Middle frontal gyrus (tissue), 1 donor: ENCODE results near the gene TNK1.
"Not testable (repeated sequence)": the region's sequence is repeated elsewhere in the genome, so short reads cannot be mapped to it uniquely, and the experiment has no call there.

Source experiments
- DNase-seq: peaks from one replicate; pipeline ENCODE4 v3.0.0-alpha.2; 2015; ENCODE audit warnings: low spot score; ENCODE audit errors: extremely low spot score

Gene TNK1

DNA sequence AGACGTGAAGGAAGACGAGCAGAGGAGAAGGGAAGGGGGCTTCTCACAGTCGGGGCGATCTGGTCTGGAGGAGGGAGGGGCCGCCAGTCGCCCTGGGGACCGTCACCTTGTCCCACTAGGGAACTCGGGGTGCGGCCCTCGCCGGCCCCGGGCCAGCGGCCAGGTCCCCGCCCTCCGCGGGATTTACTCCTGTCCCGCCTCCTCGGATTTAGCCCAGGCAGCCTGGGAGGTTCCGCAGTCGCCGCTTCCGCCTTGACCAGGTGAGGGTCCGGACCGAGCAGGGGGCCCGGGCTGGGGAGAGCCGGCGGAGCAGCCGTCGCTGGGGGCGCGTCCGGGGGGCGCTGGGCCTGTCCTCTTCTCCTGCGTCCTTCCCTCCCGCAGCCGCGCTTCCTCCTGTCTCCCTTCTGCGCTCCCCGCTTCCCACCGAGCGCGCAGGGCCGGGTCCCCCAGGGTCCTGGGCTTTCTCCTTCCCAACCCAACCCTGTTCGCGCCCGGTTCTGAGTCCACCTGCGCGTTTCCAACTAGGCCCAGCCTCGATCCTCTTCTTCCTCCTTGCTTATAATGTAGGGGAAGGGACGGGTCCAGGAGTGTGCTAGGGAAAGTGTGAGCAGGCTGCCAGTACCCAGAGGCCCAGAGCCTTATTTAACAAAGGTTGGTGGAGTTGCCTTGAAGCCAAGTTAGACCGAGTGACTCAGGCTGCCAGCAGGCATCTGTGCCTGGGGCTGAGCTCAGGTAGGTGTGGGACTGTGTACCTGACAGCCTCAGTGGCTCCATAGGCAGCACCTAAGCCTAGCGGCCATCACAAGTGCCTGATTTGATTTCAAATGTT, at the start of gene TNK1:
Gene TNK1 (plus strand): TSS at position 235 of the 829 bp plus-strand sequence. CDS start 1,838 bp downstream, outside the sequence.
- no peak for DNase-seq

DNA sequence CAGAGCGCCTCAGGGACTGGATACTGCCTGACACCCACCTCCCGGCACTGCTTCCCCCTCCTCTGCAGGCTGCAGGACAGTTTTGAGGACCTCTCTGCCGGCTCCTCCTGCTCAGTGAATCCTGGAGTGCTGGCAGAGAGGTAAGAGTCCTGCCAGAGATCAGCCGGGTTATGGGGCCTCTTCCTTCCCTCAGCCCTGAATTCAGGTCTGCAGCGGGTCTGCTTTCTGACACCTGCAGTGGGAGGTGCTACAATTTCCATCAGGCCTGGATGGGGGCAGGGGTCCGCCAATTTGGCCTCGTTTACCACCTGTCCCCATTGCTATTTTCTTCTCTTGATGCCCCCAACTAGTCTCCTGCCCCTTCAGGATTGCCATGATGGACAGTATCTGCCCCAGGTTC, 48.8 kb upstream of the TNK1 start:
- no peak for DNase-seq

DNA sequence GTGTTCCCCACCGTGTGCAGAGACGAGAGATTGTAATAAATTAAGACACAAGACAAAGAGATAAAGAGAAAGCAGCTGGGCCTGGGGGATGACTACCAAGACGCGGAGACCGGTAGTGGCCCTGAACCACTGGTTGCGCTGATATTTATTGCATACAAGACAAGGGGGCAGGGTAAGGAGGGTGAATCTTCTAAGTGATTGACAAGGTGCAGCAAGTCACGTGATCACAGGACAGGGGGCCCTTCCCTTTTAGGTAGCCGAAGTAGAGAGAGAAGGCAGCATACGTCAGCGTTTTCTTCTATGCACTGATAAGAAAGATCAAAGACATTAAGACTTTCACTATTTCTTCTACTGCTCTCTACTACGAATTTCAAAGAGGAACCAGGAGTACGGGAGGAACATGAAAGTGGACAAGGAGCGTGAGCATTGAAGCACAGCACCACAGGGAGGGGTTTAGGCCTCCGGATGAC, 48.3 kb upstream of the TNK1 start:
- DNase-seq = not testable (repeated sequence)

- DNase-seq = no peak
Observed at GRCh38 chr17:7334938-7335538, 45.9 kb upstream of the TNK1 start.

DNA sequence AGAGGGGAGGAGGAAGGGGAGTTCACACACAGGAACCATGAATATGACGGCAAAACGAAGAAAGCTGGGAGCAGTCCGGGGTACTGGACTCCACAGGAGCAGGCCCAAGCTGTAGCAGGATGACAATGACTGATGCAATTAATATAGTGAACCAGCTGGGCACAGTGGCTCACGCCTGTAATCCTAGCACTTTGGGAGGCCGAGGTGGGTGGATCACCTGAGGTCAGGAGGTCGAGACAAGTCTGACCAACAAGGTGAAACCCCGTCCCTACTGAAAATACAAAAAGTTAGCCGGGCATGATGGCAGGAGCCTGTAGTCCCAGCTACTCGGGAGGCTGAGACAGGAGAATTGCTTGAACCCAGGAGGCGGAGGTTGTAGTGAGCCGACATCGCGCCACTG, 45.1 kb upstream of the TNK1 start:
- DNase-seq = not testable (repeated sequence)

DNA sequence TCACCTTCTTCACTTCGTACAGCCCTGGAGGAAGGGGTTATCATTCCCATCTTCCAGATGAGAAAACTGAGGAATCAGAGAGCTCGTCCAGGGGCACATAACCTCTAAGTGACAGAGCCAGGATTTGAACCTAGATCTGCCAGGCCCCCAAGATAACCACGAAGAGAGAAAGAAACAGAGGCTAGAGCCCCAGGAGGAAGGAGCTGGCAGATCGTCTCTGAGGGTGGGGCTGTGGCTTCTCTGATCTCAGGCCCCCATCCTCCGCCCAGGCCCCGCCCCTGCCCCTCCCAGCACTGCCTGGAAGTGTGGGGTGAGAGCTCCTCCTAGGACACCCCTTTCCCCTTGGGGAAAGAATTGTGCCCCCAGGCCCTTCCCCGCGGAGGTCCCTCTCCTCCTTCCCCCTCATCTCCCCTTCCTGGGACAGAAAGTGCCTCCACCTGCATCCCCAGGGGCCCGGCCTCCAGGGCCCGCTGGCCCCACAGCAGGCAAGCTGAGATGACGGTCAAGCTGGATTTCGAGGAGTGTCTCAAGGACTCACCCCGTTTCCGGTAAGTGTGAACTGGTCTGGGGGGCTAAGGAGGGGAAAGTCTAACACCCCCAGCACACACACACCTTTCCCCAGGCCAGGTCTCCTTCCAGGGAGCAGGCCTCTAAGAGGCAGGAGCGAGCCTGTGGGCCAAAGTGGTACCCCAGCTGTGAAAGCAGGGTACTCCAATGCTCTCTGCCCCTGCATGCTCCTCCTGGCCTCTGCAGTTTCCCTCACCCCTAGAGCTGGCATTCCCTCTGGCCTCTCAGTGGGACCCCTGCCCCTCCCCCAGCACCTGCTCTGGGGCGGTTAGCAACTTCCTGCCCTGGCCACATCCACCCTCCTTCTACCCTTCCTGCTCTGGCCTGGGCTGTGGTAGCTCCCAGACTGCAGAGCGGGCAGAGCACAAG, 44.4 kb upstream of the TNK1 start, which contains the start of gene ACAP1:
Gene ACAP1 (plus strand): TSS at position 290 of the 936 bp plus-strand sequence. CDS start 206 bp downstream, at position 496.
- no peak for DNase-seq

GRCh38 chr17:7337600-7337999, 43.3 kb upstream of the TNK1 start:
- DNase-seq = not testable (repeated sequence)

DNA sequence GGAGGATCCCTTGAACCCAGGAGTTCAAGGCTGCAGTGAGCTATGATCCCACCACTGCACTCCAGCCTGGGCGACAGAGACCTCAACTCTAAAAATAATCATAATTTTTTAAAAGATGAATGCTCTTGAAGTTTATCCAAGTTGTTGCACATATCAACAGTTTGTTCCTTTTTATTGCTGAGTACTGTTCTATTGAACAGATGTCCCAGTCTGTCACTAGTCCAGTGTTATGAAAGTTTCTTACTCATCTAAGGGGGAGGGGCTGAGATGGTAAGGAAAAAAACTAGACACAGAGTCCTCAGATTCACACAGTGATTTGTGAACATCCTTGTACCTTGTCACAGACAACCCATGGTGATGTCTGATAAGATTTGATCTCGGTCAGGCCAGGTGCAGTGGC, 40.7 kb upstream of the TNK1 start:
- no peak for DNase-seq

DNA sequence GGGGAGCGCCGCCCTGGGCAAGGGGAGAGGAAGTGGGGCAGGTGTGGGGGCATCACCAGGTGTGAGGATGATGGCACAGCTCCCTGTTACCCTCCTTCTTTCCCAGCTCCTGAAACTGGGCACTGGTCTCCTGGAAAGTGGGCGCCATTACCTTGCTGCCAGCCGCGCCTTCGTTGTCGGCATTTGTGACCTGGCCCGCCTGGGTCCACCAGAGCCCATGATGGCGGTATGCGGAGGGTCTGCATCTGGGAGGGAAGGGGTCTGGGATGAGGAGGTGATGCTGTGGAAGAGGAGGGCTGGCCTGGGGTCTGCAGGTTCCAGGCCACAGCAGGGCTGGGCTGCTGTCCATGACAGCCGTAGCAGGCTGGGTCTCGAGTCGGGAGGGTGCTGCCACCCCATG, 39.0 kb upstream of the TNK1 start:
- DNase-seq = no peak

- DNase-seq = no peak
Observed at GRCh38 chr17:7343250-7343649, 37.6 kb upstream of the TNK1 start.

GRCh38 chr17:7346761-7347614, 33.9 kb upstream of the TNK1 start:
- DNase-seq = no peak

DNA sequence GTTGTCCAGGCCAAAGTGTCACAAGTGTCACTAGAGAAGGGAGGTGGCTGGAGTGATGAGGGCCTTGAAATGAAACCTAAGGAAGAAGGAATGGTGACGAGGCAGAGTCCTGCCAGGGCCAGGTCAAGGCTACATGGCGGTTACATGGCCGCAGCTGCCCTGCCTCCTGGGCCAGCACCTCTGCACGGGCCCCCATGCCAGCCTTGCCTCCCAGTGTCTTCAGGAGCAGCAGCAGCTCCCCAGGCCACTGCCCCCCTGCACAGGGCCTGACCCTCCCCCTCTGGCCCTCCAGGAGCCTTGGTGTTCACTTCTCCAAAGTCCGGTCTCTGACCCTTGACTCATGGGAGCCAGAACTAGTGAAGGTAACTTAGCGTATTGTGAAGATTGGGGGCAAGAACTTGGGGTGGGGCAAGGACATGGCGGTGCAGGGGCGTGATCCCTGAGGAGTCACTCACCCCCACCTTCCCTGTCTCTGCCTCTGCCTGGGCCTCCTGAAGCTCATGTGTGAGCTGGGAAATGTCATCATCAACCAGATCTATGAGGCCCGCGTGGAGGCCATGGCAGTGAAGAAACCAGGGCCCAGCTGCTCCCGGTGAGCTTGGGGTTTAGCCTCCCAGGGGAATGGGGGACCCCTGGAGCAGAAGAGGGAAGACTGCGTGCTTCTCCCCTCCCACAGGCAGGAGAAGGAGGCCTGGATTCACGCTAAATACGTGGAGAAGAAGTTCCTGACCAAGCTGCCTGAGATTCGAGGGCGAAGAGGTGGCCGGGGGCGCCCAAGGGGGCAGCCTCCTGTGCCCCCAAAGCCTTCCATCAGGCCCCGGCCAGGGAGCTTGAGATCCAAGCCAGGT, 33.0 kb upstream of the TNK1 start:
- DNase-seq = no peak

DNA sequence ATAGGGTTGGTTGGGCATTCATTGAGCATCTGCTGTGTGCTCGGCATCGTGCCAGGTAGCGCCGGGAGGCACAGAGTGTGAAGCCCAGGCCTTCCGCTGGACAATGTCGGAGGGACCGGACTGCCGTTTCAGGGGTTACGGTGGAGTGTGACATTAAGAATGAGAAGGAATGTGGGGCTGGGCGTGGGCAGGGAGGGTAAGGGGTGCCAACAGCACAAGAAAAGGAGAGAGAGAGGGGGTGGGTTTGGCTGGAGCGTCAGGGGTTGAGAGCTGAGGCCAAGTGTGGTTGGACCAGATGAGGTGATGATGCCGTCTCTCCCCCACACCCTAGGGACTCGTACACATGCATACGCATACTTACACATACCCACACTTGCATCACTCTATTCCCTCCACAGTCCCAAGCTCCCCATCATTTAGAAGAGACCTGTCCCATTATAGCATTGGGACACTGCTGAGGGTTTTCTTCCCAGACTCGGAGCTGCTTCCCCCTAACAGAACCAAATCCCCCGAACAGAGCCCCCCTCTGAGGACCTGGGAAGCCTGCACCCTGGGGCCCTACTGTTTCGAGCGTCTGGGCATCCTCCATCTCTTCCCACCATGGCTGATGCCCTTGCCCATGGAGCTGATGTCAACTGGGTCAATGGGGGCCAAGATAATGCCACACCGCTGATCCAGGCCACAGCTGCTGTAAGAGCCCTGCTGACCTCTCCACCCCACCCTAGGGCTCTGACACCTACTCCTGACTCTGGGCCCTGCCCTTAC, 32.2 kb upstream of the TNK1 start:
- no peak for DNase-seq

GRCh38 chr17:7351665-7352502, 29.0 kb upstream of the TNK1 start, which contains the start of gene KCTD11:
KCTD11 (plus strand) TSS chr17:7352162.
- peak; percentile 43 for DNase-seq

GRCh38 chr17:7352503-7352889, 28.4 kb upstream of the TNK1 start:
- DNase-seq = no peak

DNA sequence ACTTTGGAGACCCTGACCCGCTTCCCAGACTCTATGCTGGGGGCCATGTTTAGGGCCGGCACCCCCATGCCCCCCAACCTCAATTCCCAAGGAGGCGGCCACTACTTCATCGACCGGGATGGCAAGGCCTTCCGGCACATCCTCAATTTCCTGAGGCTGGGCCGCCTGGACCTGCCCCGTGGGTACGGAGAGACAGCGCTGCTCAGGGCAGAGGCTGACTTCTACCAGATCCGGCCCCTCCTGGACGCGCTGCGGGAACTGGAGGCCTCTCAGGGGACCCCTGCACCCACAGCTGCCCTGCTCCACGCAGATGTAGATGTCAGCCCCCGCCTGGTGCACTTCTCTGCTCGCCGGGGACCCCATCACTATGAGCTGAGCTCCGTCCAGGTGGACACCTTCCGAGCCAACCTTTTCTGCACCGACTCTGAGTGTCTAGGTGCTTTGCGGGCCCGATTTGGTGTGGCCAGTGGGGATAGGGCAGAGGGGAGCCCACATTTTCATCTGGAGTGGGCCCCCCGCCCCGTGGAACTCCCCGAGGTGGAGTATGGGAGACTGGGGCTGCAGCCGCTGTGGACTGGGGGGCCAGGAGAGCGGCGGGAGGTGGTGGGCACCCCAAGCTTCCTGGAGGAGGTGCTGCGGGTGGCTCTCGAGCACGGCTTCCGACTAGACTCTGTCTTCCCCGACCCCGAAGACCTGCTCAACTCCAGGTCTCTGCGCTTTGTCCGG, 27.8 kb upstream of the TNK1 start:
- DNase-seq = no peak

GRCh38 chr17:7354262-7354843, 26.5 kb upstream of the TNK1 start:
- no peak for DNase-seq
